ENCODE results near the gene FLYWCH1. TPM values are rescaled to one million over a fixed set of nuclear protein-coding genes. Genes with fewer than 3 reads are reported as not detected.

The FLYWCH1 gene
- total and polyA plus RNA-seq, 9 of the 15 experiments (the other 6 are each of a cell fraction or from before 2014, with no cell fraction given), result 0.18 to 33.6 (median 11.3) TPM

- TF ChIP-seq GATAD2A (IDR thresholded peaks at IDR 0.05) (no peak; the same call in 1 of the 2 replicates), CBFA2T2 (conservative IDR thresholded peaks at IDR 0.05) (no peak), CSDE1 (IDR thresholded peaks at IDR 0.05) (no peak), SMARCE1 (IDR thresholded peaks at IDR 0.05) (no peak), NCOA6 (IDR thresholded peaks at IDR 0.05) (no peak), RBFOX2 (IDR thresholded peaks at IDR 0.05; ENCODE audit: low read depth, low read length) (no peak), HDAC6 (IDR thresholded peaks at IDR 0.05; ENCODE audit: low read depth, low read length) (no peak), XRCC5 (IDR thresholded peaks at IDR 0.05; ENCODE audit: low read depth, low read length) (peak; percentile 54; the same call in 1 of the 2 replicates), CLOCK (CRISPR knock-in tag; IDR thresholded peaks at IDR 0.05; ENCODE audit: borderline replicate concordance) (no peak), KDM5B (IDR thresholded peaks at IDR 0.05; ENCODE audit: insufficient replicate concordance, low read depth, low read length) (no peak), PML (IDR thresholded peaks at IDR 0.05; ENCODE audit: low read length) (peak; percentile 73), EHMT2 (IDR thresholded peaks at IDR 0.05) (no peak), KDM4B (IDR thresholded peaks at IDR 0.05; ENCODE audit: borderline replicate concordance in 2 of 2, low read depth in 1 of 2) (0 out of 4 replicates have a peak, but pooled peaks of 1 of the 2 experiments have one; percentile 56), TARDBP (IDR thresholded peaks at IDR 0.05) (no peak), SMARCB1 (IDR thresholded peaks at IDR 0.05; ENCODE audit: insufficient read length, low read depth) (no peak), CREB3 (tag; conservative IDR thresholded peaks at IDR 0.05; ENCODE audit: low read depth) (0 out of 2 replicates have a peak, but pooled peaks have one; percentile 31), ARID3A (IDR thresholded peaks at IDR 0.05; ENCODE audit: borderline replicate concordance, low read depth, low read length) (no peak), MIER1 (IDR thresholded peaks at IDR 0.05; ENCODE audit: low read depth) (no peak), U2AF2 (optimal IDR thresholded peaks at IDR 0.05; ENCODE audit: low read depth, low read length) (no peak), ATF4 (CRISPR knock-in tag; IDR thresholded peaks at IDR 0.05) (no peak), SIN3A (IDR thresholded peaks at IDR 0.05; ENCODE audit: borderline replicate concordance in 2 of 2, control insufficient read depth in 1 of 2, low read depth in 2 of 2, low read length in 2 of 2) (no peak; a peak in 1 of 4 replicates)
Measured at GRCh38 chr16:2904100-2904921, 7.4 kb upstream of the FLYWCH1 start (continued).

Measured in K562 (cell line).